H9 (cell line): ENCODE data around the gene FGA. TPM values are rescaled to one million over a fixed set of nuclear protein-coding genes. Genes with fewer than 3 reads are reported as not detected.

Experiments used
- DNase-seq: peaks from one replicate; pipeline ENCODE4 v3.0.0-alpha.2; 2017
- H2AFZ ChIP-seq: one replicate; pipeline ENCODE4 v1.6.1; 2013; ENCODE audit warnings: mild to moderate bottlenecking, low read length, control low read depth, moderate library complexity
- H2AK5ac ChIP-seq: 2 replicates; pipeline ENCODE4 v1.6.1; 2013; ENCODE audit warnings: low read length, control low read depth, mixed read lengths; ENCODE audit not compliant: insufficient read length
- H2BK120ac ChIP-seq: one replicate; pipeline ENCODE4 v1.6.1; 2013; ENCODE audit warnings: low read depth, mild to moderate bottlenecking, low read length, control low read depth, inconsistent platforms; ENCODE audit not compliant: poor library complexity, severe bottlenecking
- H2BK12ac ChIP-seq: 2 replicates; pipeline ENCODE4 v1.6.1; 2013; ENCODE audit warnings: low read length, control low read depth, mixed read lengths, low read depth; ENCODE audit not compliant: insufficient read length
- H2BK15ac ChIP-seq: 2 replicates; pipeline ENCODE4 v1.6.1; 2013; ENCODE audit warnings: low read depth, low read length, control low read depth
- H2BK20ac ChIP-seq: one replicate; pipeline ENCODE4 v1.6.1; 2013; ENCODE audit warnings: low read depth, mild to moderate bottlenecking, low read length, control low read depth, inconsistent platforms; ENCODE audit not compliant: poor library complexity, severe bottlenecking
- H2BK5ac ChIP-seq: 2 replicates; pipeline ENCODE4 v1.6.1; 2013; ENCODE audit warnings: low read length, control low read depth, mixed read lengths; ENCODE audit not compliant: insufficient read length
- H3K14ac ChIP-seq: 2 replicates; pipeline ENCODE4 v1.6.1; 2013; ENCODE audit warnings: low read length, control low read depth; ENCODE audit not compliant: insufficient read depth
- H3K18ac ChIP-seq: 2 replicates; pipeline ENCODE4 v1.6.1; 2013; ENCODE audit warnings: low read depth, mild to moderate bottlenecking, mixed read lengths, low read length, control low read depth; ENCODE audit not compliant: insufficient read length
- H3K23ac ChIP-seq: 2 replicates; pipeline ENCODE4 v1.6.1; 2013; ENCODE audit warnings: low read length, control low read depth, mixed read lengths, low read depth; ENCODE audit not compliant: insufficient read length
- H3K23me2 ChIP-seq: 2 replicates; pipeline ENCODE4 v1.6.1; 2013; ENCODE audit warnings: low read depth, mild to moderate bottlenecking, mixed read lengths, low read length, control low read depth; ENCODE audit not compliant: insufficient read length, poor library complexity, severe bottlenecking
- H3K27ac ChIP-seq: 2 replicates; pipeline ENCODE4 v1.5.1; 2013; ENCODE audit warnings: low read length, control low read depth, mixed read lengths, low read depth; ENCODE audit not compliant: insufficient read length
- H3K27me3 ChIP-seq: 2 replicates; pipeline ENCODE4 v1.6.1; 2013; ENCODE audit warnings: low read length, control low read depth, inconsistent platforms; ENCODE audit not compliant: insufficient read depth
- H3K4ac ChIP-seq: 2 replicates; pipeline ENCODE4 v1.6.1; 2013; ENCODE audit warnings: low read depth, mild to moderate bottlenecking, control low read depth, inconsistent platforms, low read length, moderate library complexity
- H3K4me1 ChIP-seq: 2 replicates; pipeline ENCODE4 v1.6.1; 2013; ENCODE audit warnings: low read length, control low read depth, inconsistent platforms; ENCODE audit not compliant: insufficient read depth
- H3K4me2 ChIP-seq: 2 replicates; pipeline ENCODE4 v1.6.1; 2013; ENCODE audit warnings: low read length, control low read depth, mixed read lengths; ENCODE audit not compliant: insufficient read length, insufficient read depth
- H3K56ac ChIP-seq: 2 replicates; pipeline ENCODE4 v1.6.1; 2013; ENCODE audit warnings: low read depth, mild to moderate bottlenecking, mixed read lengths, low read length, control low read depth; ENCODE audit not compliant: insufficient read length
- H3K79me1 ChIP-seq: 2 replicates; pipeline ENCODE4 v1.6.1; 2013; ENCODE audit warnings: low read depth, mild to moderate bottlenecking, moderate library complexity, low read length, control low read depth, inconsistent platforms; ENCODE audit not compliant: insufficient read depth, poor library complexity, severe bottlenecking
- H3K79me2 ChIP-seq: 2 replicates; pipeline ENCODE4 v1.6.1; 2013; ENCODE audit warnings: low read length, control low read depth, inconsistent platforms; ENCODE audit not compliant: insufficient read depth
- H3K9ac ChIP-seq: 2 replicates; pipeline ENCODE4 v1.6.1; 2013; ENCODE audit warnings: low read length, control low read depth, mixed read lengths; ENCODE audit not compliant: insufficient read length; ENCODE audit errors: extremely low read depth
- H3K9me3 ChIP-seq: one replicate; pipeline ENCODE4 v1.6.1; 2013; ENCODE audit warnings: low read depth, low read length, inconsistent platforms; ENCODE audit not compliant: control insufficient read depth
- H3T11ph ChIP-seq: one replicate; pipeline ENCODE4 v1.6.1; 2013; ENCODE audit warnings: mild to moderate bottlenecking, low read length, control low read depth, inconsistent platforms
- H4K20me1 ChIP-seq: one replicate; pipeline ENCODE4 v1.6.1; 2013; ENCODE audit not compliant: control insufficient read depth, insufficient read length, insufficient read depth
- H4K5ac ChIP-seq: 2 replicates; pipeline ENCODE4 v1.6.1; 2013; ENCODE audit warnings: low read depth, mild to moderate bottlenecking, mixed read lengths, low read length, control low read depth; ENCODE audit not compliant: insufficient read length
- H4K8ac ChIP-seq: replicated peaks from 2 replicates; pipeline ENCODE4 v1.6.1; 2013; ENCODE audit warnings: low read length, control low read depth, mixed read lengths, low read depth; ENCODE audit not compliant: insufficient read length
- H4K91ac ChIP-seq: 2 replicates; pipeline ENCODE4 v1.6.1; 2013; ENCODE audit warnings: low read depth, mild to moderate bottlenecking, moderate library complexity, mixed read lengths, low read length, control low read depth; ENCODE audit not compliant: insufficient read length
- H3K27ac Mint-ChIP-seq, 3 experiments: 2 replicates in 2 of 3; 3 replicates in 1 of 3; pipeline ENCODE4 v1.8.0; 2020 to 2021; ENCODE audit warnings: mixed read lengths in 3 of 3, mild to moderate bottlenecking in 1 of 3, moderate library complexity in 1 of 3
- H3K27me3 Mint-ChIP-seq: 2 replicates; pipeline ENCODE4 v1.8.0; 2021; ENCODE audit warnings: low read depth, mild to moderate bottlenecking, moderate library complexity, mixed read lengths
- H3K36me3 Mint-ChIP-seq, 3 experiments: 2 replicates in 2 of 3; 3 replicates in 1 of 3; pipeline ENCODE4 v1.8.0; 2020 to 2021; ENCODE audit warnings: low read depth in 3 of 3, mixed read lengths in 3 of 3; ENCODE audit not compliant: insufficient read depth in 1 of 3
- H3K4me1 Mint-ChIP-seq, 2 experiments: 2 replicates each; pipeline ENCODE4 v1.8.0; 2020; ENCODE audit warnings: mixed read lengths in 2 of 2
- H3K4me3 Mint-ChIP-seq, 2 experiments: 2 replicates in 1 of 2; 3 replicates in 1 of 2; pipeline ENCODE4 v1.8.0; 2020 to 2021; ENCODE audit warnings: mild to moderate bottlenecking in 2 of 2, mixed read lengths in 2 of 2, moderate library complexity in 1 of 2
- H3K9me3 Mint-ChIP-seq, 2 experiments: 2 replicates in 1 of 2; 3 replicates in 1 of 2; pipeline ENCODE4 v1.8.0; 2020; ENCODE audit warnings: mild to moderate bottlenecking in 2 of 2, mixed read lengths in 2 of 2, moderate library complexity in 1 of 2
- WGBS: extraction: QIAGEN DNeasy Blood & Tissue Kit; methylation state at CpG from one replicate; pipeline ENCODE4 v1.1.7; 2013; ENCODE audit warnings: missing lambda C conversion rate, low lambda C conversion rate, mixed read lengths; ENCODE audit not compliant: insufficient read length; ENCODE audit errors: extremely low coverage; 5-methylcytosine and 5-hydroxymethylcytosine counted together
- total RNA-seq: library from RNA; stranded (reverse); gene quantifications from 2 replicates; pipeline ENCODE4 v1.2.1, GENCODE V29; 2021
- TF ChIP-seq, protein P1 (sequence below): fragments of 200-600 bp; sonication (generic); conservative IDR thresholded peaks from 3 replicates; pipeline ENCODE4 v1.8.0; 2021; ENCODE audit warnings: antibody characterized with exemption, mild to moderate bottlenecking

FGA gene
- total RNA-seq, 1 experiment from 2014 or later, result not detected

DNA sequence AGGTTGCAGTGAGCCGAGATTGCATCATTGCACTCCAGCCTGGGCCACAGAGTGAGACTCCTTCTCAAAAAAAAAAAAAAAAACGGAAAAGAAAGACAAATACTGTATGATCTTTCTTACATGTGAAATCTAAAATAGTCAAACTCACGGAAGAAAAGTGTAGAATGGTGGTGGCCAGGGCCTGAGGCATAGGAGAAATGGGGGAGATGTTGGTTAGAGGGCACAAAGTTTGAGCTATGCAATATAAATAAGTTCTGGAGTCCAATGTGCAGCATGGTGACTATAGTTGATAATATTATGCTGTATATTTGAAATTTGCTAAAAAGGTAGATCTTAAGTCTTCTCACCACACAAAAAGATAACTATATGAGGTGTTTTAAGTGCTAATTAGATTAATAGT is 1.3 kb upstream of the FGA start:
- Histone ChIP-seq H3K18ac (no peak overlapping the region), H2BK12ac (no peak overlapping the region), H2BK15ac (no peak overlapping the region), H3K79me2 (no peaks in the 10 kb centered on the region), H3K9me3 (no peaks in the 10 kb centered on the region), H4K5ac (no peak overlapping the region), H3K79me1 (no peaks in the 10 kb centered on the region), H3K23me2 (no peaks in the 10 kb centered on the region), H3K56ac (no peak overlapping the region), H3K4me1 (no peaks in the 10 kb centered on the region), H2BK20ac (no peak overlapping the region), H3K27me3 (no peaks in the 10 kb centered on the region), H2BK120ac (no peak overlapping the region), H3K9ac (no peak overlapping the region), H4K8ac (no peak overlapping the region), H3K14ac (no peak overlapping the region), H3K4ac (no peak overlapping the region), H2AFZ (no peak overlapping the region), H3K27ac (no peak overlapping the region), H3K23ac (no peak overlapping the region), H2BK5ac (no peak overlapping the region), H2AK5ac (no peak overlapping the region), H4K20me1 (no peaks in the 10 kb centered on the region), H3T11ph (no peak overlapping the region), H4K91ac (no peak overlapping the region), H3K4me2 (no peak overlapping the region)
- Mint-ChIP-seq H3K4me1 (peaks cover 8 to 11% of the 10 kb centered on the region in 2 experiments), H3K4me3 (no peak overlapping the region), H3K36me3 (no peaks in the 10 kb centered on the region), H3K9me3 (no peaks in the 10 kb centered on the region), H3K27me3 (no peaks in the 10 kb centered on the region), H3K27ac (no peak overlapping the region)
- no CpG with 5 or more reads among the region's 3 CpGs for WGBS
- no peak for DNase-seq
- TF ChIP-seq, protein P1, sequence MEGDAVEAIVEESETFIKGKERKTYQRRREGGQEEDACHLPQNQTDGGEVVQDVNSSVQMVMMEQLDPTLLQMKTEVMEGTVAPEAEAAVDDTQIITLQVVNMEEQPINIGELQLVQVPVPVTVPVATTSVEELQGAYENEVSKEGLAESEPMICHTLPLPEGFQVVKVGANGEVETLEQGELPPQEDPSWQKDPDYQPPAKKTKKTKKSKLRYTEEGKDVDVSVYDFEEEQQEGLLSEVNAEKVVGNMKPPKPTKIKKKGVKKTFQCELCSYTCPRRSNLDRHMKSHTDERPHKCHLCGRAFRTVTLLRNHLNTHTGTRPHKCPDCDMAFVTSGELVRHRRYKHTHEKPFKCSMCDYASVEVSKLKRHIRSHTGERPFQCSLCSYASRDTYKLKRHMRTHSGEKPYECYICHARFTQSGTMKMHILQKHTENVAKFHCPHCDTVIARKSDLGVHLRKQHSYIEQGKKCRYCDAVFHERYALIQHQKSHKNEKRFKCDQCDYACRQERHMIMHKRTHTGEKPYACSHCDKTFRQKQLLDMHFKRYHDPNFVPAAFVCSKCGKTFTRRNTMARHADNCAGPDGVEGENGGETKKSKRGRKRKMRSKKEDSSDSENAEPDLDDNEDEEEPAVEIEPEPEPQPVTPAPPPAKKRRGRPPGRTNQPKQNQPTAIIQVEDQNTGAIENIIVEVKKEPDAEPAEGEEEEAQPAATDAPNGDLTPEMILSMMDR, result no peak
